MM.1S (cell line): ENCODE results near the gene WFIKKN1.

Experiments
- CTCF ChIP-seq: fragments of 300-600 bp; sonication (generic); IDR thresholded peaks from 2 replicates; pipeline ENCODE4 v1.5.1; 2016; ENCODE audit warnings: antibody characterized with exemption, low read length, mixed read lengths
- EZH2 ChIP-seq: fragments of 300-600 bp; sonication (generic); optimal IDR thresholded peaks from 2 replicates; pipeline ENCODE3; 2017; ENCODE audit warnings: low read depth, mild to moderate bottlenecking, antibody characterized with exemption, low read length, mixed read lengths
- EZH2phosphoT487 ChIP-seq: fragments of 300-600 bp; sonication (generic); IDR thresholded peaks from 2 replicates; pipeline ENCODE4 v1.6.1; 2018; ENCODE audit warnings: antibody characterized with exemption, low read length

- TF ChIP-seq CTCF (no peak), EZH2 (no peak), EZH2phosphoT487 (no peak)
These were observed 44.4 kb downstream of the WFIKKN1 start, which contains the start of gene RHBDL1 for GRCh38 chr16:674968-675883.
